Measurements from ENCODE around the gene YAF2.

The YAF2 gene

DNA sequence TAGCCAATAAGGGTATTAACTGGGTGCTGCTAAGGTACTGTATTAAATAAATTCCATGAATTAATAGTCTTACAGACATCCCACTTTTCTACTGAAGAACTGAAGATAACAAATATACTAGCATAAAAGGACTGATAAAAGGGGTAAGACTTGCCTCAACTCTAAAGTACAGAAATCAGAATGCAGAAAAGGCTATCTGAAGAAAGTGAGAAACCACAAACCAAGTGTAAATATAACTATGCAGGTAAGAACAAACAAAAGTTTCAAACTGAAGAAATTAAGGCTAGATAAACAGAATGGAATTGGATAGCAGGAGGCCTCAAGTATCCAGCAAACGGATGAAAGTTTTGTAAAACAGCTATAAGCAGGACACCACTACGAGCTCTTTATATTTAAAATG lies 29.5 kb downstream of the YAF2 start:
- TF ChIP-seq CTCF (IDR thresholded peaks at IDR 0.05; ENCODE audit: control extremely low read depth, extremely low read depth, low read depth, missing control alignments) = no peak
- CTCF ChIA-PET = interaction anchor here (0.5 to 1.7 kb wide), 5 partner anchors 8 to 31 kb away, joined by 3 to 6 read pairs (median 4); no protein-coding TSS in a partner anchor
- POLR2A ChIA-PET = no interaction called here
- DNase-seq (ENCODE audit: extremely low spot score) = no peak

GRCh38 chr12:42204819-42205218 lies 33.2 kb downstream of the YAF2 start:
- ChIA-PET POLR2A (no interaction called here), CTCF (no interaction called here)
- TF ChIP-seq CTCF (IDR thresholded peaks at IDR 0.05; ENCODE audit: control extremely low read depth, extremely low read depth, low read depth, missing control alignments) = no peak
- DNase-seq (ENCODE audit: extremely low spot score) = no peak

GRCh38 chr12:42204362-42204761 lies 33.7 kb downstream of the YAF2 start:
- DNase-seq (ENCODE audit: extremely low spot score) = no peak
- TF ChIP-seq CTCF (IDR thresholded peaks at IDR 0.05; ENCODE audit: control extremely low read depth, extremely low read depth, low read depth, missing control alignments) = no peak
- ChIA-PET CTCF (no interaction called here), POLR2A (no interaction called here)

DNA sequence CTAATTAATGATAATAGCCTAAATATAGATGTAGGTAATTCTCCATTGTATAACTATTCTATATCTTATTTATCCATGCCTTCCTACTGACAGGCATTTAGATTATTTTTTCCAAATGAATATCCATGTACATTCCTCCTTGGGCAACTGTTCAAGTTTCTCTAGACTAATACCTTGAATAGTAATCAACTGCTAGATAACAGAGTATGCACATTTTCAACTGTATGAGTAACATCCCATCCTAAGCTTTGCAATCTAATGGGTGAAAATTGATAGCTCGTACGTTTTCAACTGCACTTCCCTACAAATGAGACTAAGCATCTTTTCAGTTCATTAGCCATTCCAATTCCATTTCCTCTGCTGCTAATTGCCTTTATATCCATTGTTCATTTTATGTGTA lies 37.0 kb downstream of the YAF2 start:
- ChIA-PET CTCF (interaction anchor here (0.7 kb wide), 1 partner anchor 16 kb away, joined by 3 read pairs; no protein-coding TSS in a partner anchor), POLR2A (no interaction called here)
- TF ChIP-seq CTCF (IDR thresholded peaks at IDR 0.05; ENCODE audit: control extremely low read depth, extremely low read depth, low read depth, missing control alignments) = no peak
- no peak for DNase-seq (ENCODE audit: extremely low spot score)

GRCh38 chr12:42199007-42199406 lies 39.0 kb downstream of the YAF2 start:
- DNase-seq (ENCODE audit: extremely low spot score) = no peak
- ChIA-PET POLR2A (no interaction called here), CTCF (interaction anchor here (1.2 to 1.3 kb wide), 2 partner anchors 9 to 11 kb away, joined by 3 to 4 read pairs; no protein-coding TSS in a partner anchor)
- no peak for TF ChIP-seq CTCF (IDR thresholded peaks at IDR 0.05; ENCODE audit: control extremely low read depth, extremely low read depth, low read depth, missing control alignments)

GRCh38 chr12:42196723-42197603 lies 41.1 kb downstream of the YAF2 start:
- ChIA-PET CTCF (interaction anchor here (0.7 to 1.5 kb wide), 4 partner anchors 8 to 99 kb away, joined by 3 to 6 read pairs (median 3); no protein-coding TSS in a partner anchor), POLR2A (no interaction called here)
- TF ChIP-seq CTCF (IDR thresholded peaks at IDR 0.05; ENCODE audit: control extremely low read depth, extremely low read depth, low read depth, missing control alignments) = no peak
- no peak for DNase-seq (ENCODE audit: extremely low spot score)
